HG02885 (cell line): ENCODE measurements around the gene ZSWIM1.

Experiments
- ATAC-seq: cut with Tn5 transposase; IDR thresholded peaks from one replicate; pipeline ENCODE4 v1.9.1; 2021; ENCODE audit warnings: mild to moderate bottlenecking; ENCODE audit not compliant: unreplicated experiment, poor library complexity

ZSWIM1 gene

GRCh38 chr20:45880988-45881788 is at the start of gene ZSWIM1:
Gene ZSWIM1 (plus strand): TSS chr20:45881227. CDS start chr20:45882593, 1,366 bp downstream.
- ATAC-seq: peak; percentile 98

GRCh38 chr20:45832619-45833018 is 48.4 kb upstream of the ZSWIM1 start:
- no peak for ATAC-seq

- ATAC-seq: no peak
Observed at GRCh38 chr20:45833030-45833882, 47.8 kb upstream of the ZSWIM1 start, which contains the start of gene SNX21. Gene SNX21 (plus strand): TSS chr20:45833799. CDS start chr20:45833920, 121 bp downstream.

- no peak for ATAC-seq
Observed at GRCh38 chr20:45833883-45834796, 46.9 kb upstream of the ZSWIM1 start.

- ATAC-seq: no peak
Observed at GRCh38 chr20:45834797-45835161, 46.2 kb upstream of the ZSWIM1 start.

- no peak for ATAC-seq
Observed at GRCh38 chr20:45835329-45835765, 45.7 kb upstream of the ZSWIM1 start.

GRCh38 chr20:45835825-45836224 is 45.2 kb upstream of the ZSWIM1 start:
- no peak for ATAC-seq

- ATAC-seq: no peak
Observed at GRCh38 chr20:45836841-45837240, 44.2 kb upstream of the ZSWIM1 start.

GRCh38 chr20:45840700-45841198 is 40.3 kb upstream of the ZSWIM1 start:
- no peak for ATAC-seq

GRCh38 chr20:45841407-45842129 is 39.5 kb upstream of the ZSWIM1 start:
- no peak for ATAC-seq

- ATAC-seq: no peak
Observed at GRCh38 chr20:45842169-45842812, 38.7 kb upstream of the ZSWIM1 start.

GRCh38 chr20:45843506-45843905 is 37.5 kb upstream of the ZSWIM1 start:
- ATAC-seq: no peak

- ATAC-seq: no peak
Observed at GRCh38 chr20:45845452-45845851, 35.6 kb upstream of the ZSWIM1 start.

GRCh38 chr20:45848421-45848820 is 32.6 kb upstream of the ZSWIM1 start:
- no peak for ATAC-seq

GRCh38 chr20:45848969-45849582 is 32.0 kb upstream of the ZSWIM1 start:
- ATAC-seq: no peak

- ATAC-seq: no peak
Observed at GRCh38 chr20:45850238-45850637, 30.8 kb upstream of the ZSWIM1 start.

GRCh38 chr20:45850926-45851325 is 30.1 kb upstream of the ZSWIM1 start:
- no peak for ATAC-seq

GRCh38 chr20:45851501-45851900 is 29.5 kb upstream of the ZSWIM1 start:
- ATAC-seq: no peak
